Astrocyte (in vitro differentiated cells and primary cell): ENCODE results near the gene RAB35. TPM values are rescaled to one million over a fixed set of nuclear protein-coding genes. Genes with fewer than 3 reads are reported as not detected.

ENCODE experiments used
- DNase-seq: peaks from one replicate; pipeline ENCODE4 v3.0.0-alpha.2; 2010; ENCODE audit warnings: low read depth
- FAIRE-seq: peaks from 2 replicates; lab custom pipeline; 2011; peaks lifted over from hg19 to GRCh38; lab: Jason Lieb, UNC
- H2AFZ ChIP-seq: 2 replicates; pipeline ENCODE4 v1.6.0; 2012; ENCODE audit warnings: low read depth, low read length, inconsistent platforms
- H3K27ac ChIP-seq: 2 replicates; pipeline ENCODE4 v1.5.1; 2011; ENCODE audit warnings: low read depth, low read length, inconsistent platforms
- H3K27me3 ChIP-seq: 2 replicates; pipeline ENCODE4 v1.6.0; 2011; ENCODE audit warnings: low read length, inconsistent platforms; ENCODE audit not compliant: insufficient read depth
- H3K36me3 ChIP-seq: 2 replicates; pipeline ENCODE4 v1.5.1; 2011; ENCODE audit warnings: low read length, inconsistent platforms; ENCODE audit not compliant: insufficient read depth
- H3K4me1 ChIP-seq: 2 replicates; pipeline ENCODE4 v1.5.1; 2011; ENCODE audit warnings: low read length, inconsistent platforms; ENCODE audit not compliant: insufficient read depth
- H3K4me2 ChIP-seq: 2 replicates; pipeline ENCODE4 v1.6.0; 2012; ENCODE audit warnings: low read length, inconsistent platforms
- H3K4me3 ChIP-seq: 2 replicates; pipeline ENCODE4 v1.5.1; 2011; ENCODE audit warnings: low read depth, mild to moderate bottlenecking, low read length, inconsistent platforms; ENCODE audit not compliant: insufficient read depth
- H3K79me2 ChIP-seq: 2 replicates; pipeline ENCODE4 v1.6.0; 2012; ENCODE audit warnings: mild to moderate bottlenecking, low read length, inconsistent platforms; ENCODE audit not compliant: insufficient read depth
- H3K9ac ChIP-seq: 2 replicates; pipeline ENCODE4 v1.6.0; 2012; ENCODE audit warnings: mild to moderate bottlenecking, low read length, inconsistent platforms
- H3K9me3 ChIP-seq: 2 replicates; pipeline ENCODE4 v1.5.1; 2012; ENCODE audit warnings: low read depth, mild to moderate bottlenecking, low read length, inconsistent platforms; ENCODE audit not compliant: insufficient read depth
- H4K20me1 ChIP-seq: 2 replicates; pipeline ENCODE4 v1.6.0; 2012; ENCODE audit warnings: low read length, inconsistent platforms; ENCODE audit not compliant: insufficient read depth
- H3K27ac Mint-ChIP-seq: one replicate; pipeline ENCODE4 v1.8.0; 2021; ENCODE audit warnings: mild to moderate bottlenecking, mixed read lengths; ENCODE audit not compliant: unreplicated experiment
- H3K27me3 Mint-ChIP-seq: one replicate; pipeline ENCODE4 v1.8.0; 2021; ENCODE audit warnings: low read depth, mixed read lengths; ENCODE audit not compliant: unreplicated experiment
- H3K36me3 Mint-ChIP-seq: one replicate; pipeline ENCODE4 v1.8.0; 2021; ENCODE audit warnings: low read depth, mixed read lengths; ENCODE audit not compliant: unreplicated experiment
- H3K4me1 Mint-ChIP-seq: one replicate; pipeline ENCODE4 v1.8.0; 2021; ENCODE audit warnings: low read depth, mixed read lengths; ENCODE audit not compliant: unreplicated experiment
- H3K4me3 Mint-ChIP-seq: one replicate; pipeline ENCODE4 v1.8.0; 2021; ENCODE audit warnings: mild to moderate bottlenecking, moderate library complexity, mixed read lengths; ENCODE audit not compliant: unreplicated experiment
- H3K9me3 Mint-ChIP-seq: one replicate; pipeline ENCODE4 v1.8.0; 2021; ENCODE audit warnings: mild to moderate bottlenecking, mixed read lengths; ENCODE audit not compliant: unreplicated experiment
- CTCF ChIP-seq: IDR thresholded peaks from 2 replicates; pipeline ENCODE4 v1.5.1; 2011; ENCODE audit warnings: low read depth, mild to moderate bottlenecking, inconsistent platforms, low read length, moderate library complexity; ENCODE audit not compliant: insufficient read depth
- EZH2 ChIP-seq: IDR thresholded peaks from 2 replicates; pipeline ENCODE4 v1.6.1; 2012; ENCODE audit warnings: mild to moderate bottlenecking, low read length, inconsistent platforms; ENCODE audit not compliant: insufficient read depth
- total RNA-seq: library from RNA; stranded (reverse); gene quantifications from 2 replicates; pipeline ENCODE4 v1.2.1, GENCODE V29; 2021

The RAB35 gene
- total RNA-seq, 1 donor from 2014 or later, result 63.3 TPM

- no peak overlapping the region for H3K9ac ChIP-seq
- no peak overlapping the region for H3K4me2 ChIP-seq
- Mint-ChIP-seq H3K4me1 (peaks cover 5% of the 10 kb centered on the region), H3K4me3 (no peak overlapping the region), H3K9me3 (no peaks in the 10 kb centered on the region), H3K27me3 (no peaks in the 10 kb centered on the region), H3K36me3 (peaks cover 11% of the 10 kb centered on the region), H3K27ac (no peak overlapping the region)
- peaks cover 4% of the 10 kb centered on the region for H3K4me1 ChIP-seq
- peaks cover 86% of the 10 kb centered on the region for H4K20me1 ChIP-seq
- no peak for DNase-seq
- H3K4me3 ChIP-seq, result no peak overlapping the region
- TF ChIP-seq EZH2 (no peak), CTCF (no peak)
- H3K9me3 ChIP-seq, result no peaks in the 10 kb centered on the region
- H3K27me3 ChIP-seq, result no peaks in the 10 kb centered on the region
- H2AFZ ChIP-seq, result no peak overlapping the region
- H3K27ac ChIP-seq, result no peak overlapping the region
- FAIRE-seq, result no peak
- peaks cover 18% of the 10 kb centered on the region for H3K36me3 ChIP-seq
- H3K79me2 ChIP-seq, result peaks cover 76% of the 10 kb centered on the region
Measured at GRCh38 chr12:120101182-120101581, 15.4 kb downstream of the RAB35 start.

GRCh38 chr12:120100630-120101029 lies 15.9 kb downstream of the RAB35 start:
- no peak overlapping the region for H3K27ac ChIP-seq
- H3K4me3 ChIP-seq, result no peak overlapping the region
- peaks cover 5% of the 10 kb centered on the region for H3K4me1 Mint-ChIP-seq
- peaks cover 4% of the 10 kb centered on the region for H3K4me1 ChIP-seq
- H3K4me2 ChIP-seq, result no peak overlapping the region
- no peaks in the 10 kb centered on the region for H3K27me3 Mint-ChIP-seq
- FAIRE-seq (no peak), DNase-seq (no peak)
- H3K9ac ChIP-seq, result no peak overlapping the region
- H3K9me3 ChIP-seq, result no peaks in the 10 kb centered on the region
- H3K27me3 ChIP-seq, result no peaks in the 10 kb centered on the region
- no peak overlapping the region for H3K27ac Mint-ChIP-seq
- peaks cover 71% of the 10 kb centered on the region for H3K79me2 ChIP-seq
- no peak for TF ChIP-seq EZH2
- TF ChIP-seq CTCF, result no peak
- H3K9me3 Mint-ChIP-seq, result no peaks in the 10 kb centered on the region
- no peak overlapping the region for H2AFZ ChIP-seq
- H3K4me3 Mint-ChIP-seq, result no peak overlapping the region
- peaks cover 18% of the 10 kb centered on the region for H3K36me3 ChIP-seq
- H3K36me3 Mint-ChIP-seq, result peaks cover 11% of the 10 kb centered on the region
- peaks cover 86% of the 10 kb centered on the region for H4K20me1 ChIP-seq

- Histone ChIP-seq H3K4me2 (no peak overlapping the region), H3K27ac (no peak overlapping the region), H3K27me3 (no peaks in the 10 kb centered on the region), H3K9ac (no peak overlapping the region), H4K20me1 (peaks cover 84% of the 10 kb centered on the region), H3K4me1 (peaks cover 4% of the 10 kb centered on the region), H3K79me2 (peaks cover 65% of the 10 kb centered on the region), H2AFZ (no peak overlapping the region), H3K4me3 (no peak overlapping the region), H3K36me3 (peaks cover 19% of the 10 kb centered on the region), H3K9me3 (no peaks in the 10 kb centered on the region)
- peaks cover 9% of the 10 kb centered on the region for H3K36me3 Mint-ChIP-seq
- DNase-seq, result no peak
- peaks cover 4% of the 10 kb centered on the region for H3K4me1 Mint-ChIP-seq
- no peaks in the 10 kb centered on the region for H3K27me3 Mint-ChIP-seq
- peak overlapping the region; percentile 58 for H3K27ac Mint-ChIP-seq
- TF ChIP-seq CTCF (no peak), EZH2 (no peak)
- no peak overlapping the region for H3K4me3 Mint-ChIP-seq
- no peaks in the 10 kb centered on the region for H3K9me3 Mint-ChIP-seq
- FAIRE-seq, result no peak
Measured at GRCh38 chr12:120099738-120100137, 16.8 kb downstream of the RAB35 start.
